Uterus (tissue), 2 donors: ENCODE results near the gene TFF3.

Experiments used
- POLR2A ChIP-seq, 2 donors: fragments of 450-650 bp; IDR thresholded peaks; one replicate each; pipeline ENCODE4 v1.6.1; 2016; ENCODE audit warnings: antibody characterized with exemption in 2 of 2, mild to moderate bottlenecking in 1 of 2, moderate library complexity in 1 of 2
- TF ChIP-seq, protein P1 (sequence below), 4 experiments: fragments of 200-600 bp in 2 of 4; fragments of 450-650 bp in 2 of 4; sonication (generic) in 2 of 4; IDR thresholded peaks; one replicate each; pipeline ENCODE4 v1.5.1; 2016 to 2019; ENCODE audit warnings: antibody characterized with exemption in 4 of 4, mild to moderate bottlenecking in 2 of 4, moderate library complexity in 1 of 4

DNA sequence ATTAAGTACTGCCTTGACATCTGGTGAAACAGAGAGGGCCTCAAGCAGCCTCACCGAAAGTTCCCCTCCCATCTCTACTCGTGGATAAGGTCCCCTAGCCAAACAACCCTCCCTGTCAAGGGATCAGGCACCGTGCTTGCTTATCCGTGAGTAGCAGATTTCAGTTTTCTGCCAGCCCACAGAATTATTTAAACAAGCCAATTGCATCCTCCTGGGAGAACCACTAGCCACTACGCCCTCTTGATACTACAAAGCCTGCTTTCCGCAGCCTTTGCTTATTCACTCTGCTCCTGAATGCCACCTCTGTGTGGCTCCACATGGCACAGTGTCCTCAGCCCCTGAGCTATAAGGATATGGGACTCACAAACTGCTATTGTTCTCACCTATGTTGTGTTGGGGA, 41.4 kb upstream of the TFF3 start:
- TF ChIP-seq, protein P1, sequence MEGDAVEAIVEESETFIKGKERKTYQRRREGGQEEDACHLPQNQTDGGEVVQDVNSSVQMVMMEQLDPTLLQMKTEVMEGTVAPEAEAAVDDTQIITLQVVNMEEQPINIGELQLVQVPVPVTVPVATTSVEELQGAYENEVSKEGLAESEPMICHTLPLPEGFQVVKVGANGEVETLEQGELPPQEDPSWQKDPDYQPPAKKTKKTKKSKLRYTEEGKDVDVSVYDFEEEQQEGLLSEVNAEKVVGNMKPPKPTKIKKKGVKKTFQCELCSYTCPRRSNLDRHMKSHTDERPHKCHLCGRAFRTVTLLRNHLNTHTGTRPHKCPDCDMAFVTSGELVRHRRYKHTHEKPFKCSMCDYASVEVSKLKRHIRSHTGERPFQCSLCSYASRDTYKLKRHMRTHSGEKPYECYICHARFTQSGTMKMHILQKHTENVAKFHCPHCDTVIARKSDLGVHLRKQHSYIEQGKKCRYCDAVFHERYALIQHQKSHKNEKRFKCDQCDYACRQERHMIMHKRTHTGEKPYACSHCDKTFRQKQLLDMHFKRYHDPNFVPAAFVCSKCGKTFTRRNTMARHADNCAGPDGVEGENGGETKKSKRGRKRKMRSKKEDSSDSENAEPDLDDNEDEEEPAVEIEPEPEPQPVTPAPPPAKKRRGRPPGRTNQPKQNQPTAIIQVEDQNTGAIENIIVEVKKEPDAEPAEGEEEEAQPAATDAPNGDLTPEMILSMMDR (IDR thresholded peaks at IDR 0.05) = no peak
- no peak for TF ChIP-seq POLR2A (IDR thresholded peaks at IDR 0.05)
